Thyroid gland (tissue), 4 donors: ENCODE measurements around the gene RAPGEF1. TPM values are rescaled to one million over a fixed set of nuclear protein-coding genes. Genes with fewer than 3 reads are reported as not detected.

Source experiments
- DNase-seq, 2 donors: peaks; one replicate each; pipeline ENCODE4 v3.0.0-alpha.2; 2019
- H3K27ac ChIP-seq, 3 donors: fragments of 200-600 bp; sonication (generic); 1 replicate in 2 of 3; 2 replicates in 1 of 3; pipeline ENCODE4 v1.5.1; 2016 to 2019; ENCODE audit warnings: mild to moderate bottlenecking in 1 of 3, moderate library complexity in 1 of 3
- H3K27me3 ChIP-seq: fragments of 200-600 bp; sonication (generic); one replicate; pipeline ENCODE4 v1.5.1; 2019
- H3K36me3 ChIP-seq, 2 donors: fragments of 200-600 bp; sonication (generic); one replicate each; pipeline ENCODE4 v1.5.1; 2016 to 2019
- H3K4me1 ChIP-seq, 2 donors: fragments of 200-600 bp; sonication (generic); one replicate each; pipeline ENCODE4 v1.5.1; 2017 to 2019
- H3K4me3 ChIP-seq, 3 donors: fragments of 200-600 bp; sonication (generic); replicated peaks in 1 of 3; 1 replicate in 2 of 3; 2 replicates in 1 of 3; pipeline ENCODE4 v1.5.1; 2016; ENCODE audit warnings: mild to moderate bottlenecking in 1 of 3
- H3K9me3 ChIP-seq: fragments of 200-600 bp; sonication (generic); one replicate; pipeline ENCODE4 v1.5.1; 2017
- CTCF ChIP-seq, 6 experiments: fragments of 200-600 bp in 3 of 6; fragments of 450-650 bp in 3 of 6; sonication (generic) in 3 of 6; IDR thresholded peaks; one replicate each; pipeline ENCODE4 v1.5.1; 2016 to 2019; ENCODE audit warnings: antibody characterized with exemption in 6 of 6, mild to moderate bottlenecking in 2 of 6, inconsistent platforms in 1 of 6, moderate library complexity in 1 of 6
- POLR2A ChIP-seq, 2 donors: fragments of 450-650 bp; IDR thresholded peaks; one replicate each; pipeline ENCODE4 v1.6.1; 2017; ENCODE audit warnings: antibody characterized with exemption in 2 of 2, mild to moderate bottlenecking in 2 of 2, moderate library complexity in 1 of 2
- WGBS, 2 donors: methylation state at CpG; one replicate each; pipeline ENCODE4 v1.1.5; 2017; 5-methylcytosine and 5-hydroxymethylcytosine counted together
- intact Hi-C: fragments of 100-400 bp; cut with DNase I; formaldehyde crosslinking; loops from one replicate; pipeline ENCODE4 v1.15.1; 2023
- total RNA-seq, 4 donors: library from RNA; depleted of rRNA; stranded (reverse); fragments of >200 nt; gene quantifications; one replicate each; pipeline ENCODE4 v1.2.3, GENCODE V29; 2016

Gene RAPGEF1
- total RNA-seq, 4 donors from 2014 or later = 39.6 to 52.5 (median 44.9) TPM

- no peaks in the 10 kb centered on the region for H3K9me3 ChIP-seq
- H3K4me1 ChIP-seq = peaks cover 23 to 73% of the 10 kb centered on the region in 2 donors
- H3K27me3 ChIP-seq = no peaks in the 10 kb centered on the region
- peak overlapping the region in 1 of 3 donors; percentile 68 for H3K27ac ChIP-seq
- whole genome bisulfite sequencing, 2 donors = 82 to 89% methylated on average over 8 of the region's 8 CpGs
- intact Hi-C loops = loop anchor here (5.0 kb wide), 1 partner anchor 127 kb away; no protein-coding TSS in a partner anchor
- no peak for TF ChIP-seq CTCF (IDR thresholded peaks at IDR 0.05)
- no peak for TF ChIP-seq POLR2A (IDR thresholded peaks at IDR 0.05)
- no peak overlapping the region for H3K4me3 ChIP-seq
- DNase-seq = no peak
- no peaks in the 10 kb centered on the region for H3K36me3 ChIP-seq
These were observed 5.1 kb downstream of the RAPGEF1 start for GRCh38 chr9:131734781-131735180.

- no peak overlapping the region for H3K4me3 ChIP-seq
- peaks cover 23 to 78% of the 10 kb centered on the region in 2 donors for H3K4me1 ChIP-seq
- peak; percentile 54 to 57 for DNase-seq
- H3K9me3 ChIP-seq = no peaks in the 10 kb centered on the region
- 48 to 49% methylated on average over 6 of the region's 6 CpGs for WGBS, 2 donors
- peak overlapping the region in 2 of 3 donors; percentile 49 to 68 for H3K27ac ChIP-seq
- intact Hi-C loops = no loop called here
- H3K27me3 ChIP-seq = no peaks in the 10 kb centered on the region
- no peaks in the 10 kb centered on the region for H3K36me3 ChIP-seq
- TF ChIP-seq POLR2A (IDR thresholded peaks at IDR 0.05) = no peak
- TF ChIP-seq CTCF (IDR thresholded peaks at IDR 0.05) = no peak
These were observed 5.7 kb downstream of the RAPGEF1 start for GRCh38 chr9:131734165-131734610.

- H3K27ac ChIP-seq = peak overlapping the region in 2 of 3 donors; percentile 49 to 68
- intact Hi-C loops = no loop called here
- H3K4me1 ChIP-seq = peaks cover 19 to 81% of the 10 kb centered on the region in 2 donors
- H3K9me3 ChIP-seq = no peaks in the 10 kb centered on the region
- peak in 1 of 2 donors; percentile 33 for DNase-seq
- TF ChIP-seq CTCF (IDR thresholded peaks at IDR 0.05) (no peak), POLR2A (IDR thresholded peaks at IDR 0.05) (no peak)
- H3K27me3 ChIP-seq = no peaks in the 10 kb centered on the region
- no peak overlapping the region for H3K4me3 ChIP-seq
- H3K36me3 ChIP-seq = no peaks in the 10 kb centered on the region
- 77 to 79% methylated on average over 16 of the region's 16 CpGs for WGBS, 2 donors
These were observed 6.3 kb downstream of the RAPGEF1 start for GRCh38 chr9:131733541-131734061.

GRCh38 chr9:131732636-131733289 lies 7.1 kb downstream of the RAPGEF1 start:
- Histone ChIP-seq H3K27me3 (no peaks in the 10 kb centered on the region), H3K36me3 (no peaks in the 10 kb centered on the region), H3K9me3 (no peaks in the 10 kb centered on the region), H3K4me3 (no peak overlapping the region), H3K27ac (peak overlapping the region; percentile 10 to 68 (median 15)), H3K4me1 (peaks cover 19 to 84% of the 10 kb centered on the region in 2 donors)
- no peak for DNase-seq
- intact Hi-C loops = no loop called here
- TF ChIP-seq CTCF (IDR thresholded peaks at IDR 0.05) = no peak
- 77 to 82% methylated on average over 12 of the region's 12 CpGs for WGBS, 2 donors

- intact Hi-C loops = no loop called here
- Histone ChIP-seq H3K36me3 (no peaks in the 10 kb centered on the region), H3K4me3 (no peak overlapping the region), H3K27ac (peak overlapping the region; percentile 34 to 68 (median 58)), H3K27me3 (no peaks in the 10 kb centered on the region), H3K4me1 (peaks cover 19 to 86% of the 10 kb centered on the region in 2 donors), H3K9me3 (no peaks in the 10 kb centered on the region)
- 34 to 36% methylated on average over 8 of the region's 8 CpGs for WGBS, 2 donors
- peak; percentile 89 to 93 for DNase-seq
- TF ChIP-seq CTCF (IDR thresholded peaks at IDR 0.05) (no peak), POLR2A (IDR thresholded peaks at IDR 0.05) (no peak)
These were observed 7.8 kb downstream of the RAPGEF1 start for GRCh38 chr9:131732061-131732526.
